ENCODE results near the gene TPRA1. TPM values are rescaled to one million over a fixed set of nuclear protein-coding genes. Genes with fewer than 3 reads are reported as not detected.

Gene TPRA1
- total RNA-seq, 4 donors from 2014 or later = 36.2 to 47.5 (median 43.2) TPM

GRCh38 chr3:127550468-127551157 lies 39.9 kb downstream of the TPRA1 start:
- Histone ChIP-seq H3K27ac (no peak overlapping the region), H3K36me3 (no peaks in the 10 kb centered on the region), H3K9me3 (no peaks in the 10 kb centered on the region), H3K4me1 (peaks cover 4 to 6% of the 10 kb centered on the region in 2 donors), H3K27me3 (no peaks in the 10 kb centered on the region), H3K4me3 (replicated peaks in 1 of 3) (no peak overlapping the region)
- WGBS, 2 donors = 78% methylated on average over 8 to 9 of the region's 9 CpGs
- DNase-seq = no peak
- intact Hi-C loops (cut with DNase I) = no loop called here
- TF ChIP-seq POLR2A (IDR thresholded peaks at IDR 0.05) (no peak), CTCF (IDR thresholded peaks at IDR 0.05) (no peak)

GRCh38 chr3:127549826-127550467 lies 40.6 kb downstream of the TPRA1 start:
- Histone ChIP-seq H3K9me3 (no peaks in the 10 kb centered on the region), H3K4me1 (peaks cover 4 to 6% of the 10 kb centered on the region in 2 donors), H3K4me3 (replicated peaks in 1 of 3) (no peak overlapping the region), H3K27ac (no peak overlapping the region), H3K36me3 (no peaks in the 10 kb centered on the region), H3K27me3 (no peaks in the 10 kb centered on the region)
- intact Hi-C loops (cut with DNase I) = loop anchor here (5.0 to 10.0 kb wide), 3 partner anchors 555 to 1028 kb away; partner anchors contain the start of gene CHST13
- DNase-seq = no peak
- WGBS, 2 donors = 77 to 80% methylated on average over 9 of the region's 9 CpGs
- TF ChIP-seq POLR2A (IDR thresholded peaks at IDR 0.05) (no peak), CTCF (IDR thresholded peaks at IDR 0.05) (no peak)

- peak; percentile 77 to 78 for DNase-seq
- WGBS, 2 donors = 15 to 20% methylated on average over 11 to 13 of the region's 42 CpGs
- intact Hi-C loops (cut with DNase I) = loop anchor here (5.0 to 10.0 kb wide), 3 partner anchors 553 to 1026 kb away; partner anchors contain the start of gene CHST13
Measured at GRCh38 chr3:127547761-127548605, 42.5 kb downstream of the TPRA1 start.

GRCh38 chr3:127546970-127547733 lies 43.4 kb downstream of the TPRA1 start:
- peaks cover 10 to 20% of the 10 kb centered on the region in 2 donors for H3K4me1 ChIP-seq
- no peak for DNase-seq
- H3K27me3 ChIP-seq = no peaks in the 10 kb centered on the region
- peak overlapping the region in 1 of 3 donors; percentile 4 for H3K27ac ChIP-seq
- intact Hi-C loops (cut with DNase I) = loop anchor here (5.0 to 10.0 kb wide), 3 partner anchors 552 to 1025 kb away; partner anchors contain the start of gene CHST13
- WGBS, 2 donors = 25 to 32% methylated on average over 24 of the region's 24 CpGs
- H3K4me3 ChIP-seq (replicated peaks in 1 of 3) = peak overlapping the region in 1 of 3 donors; percentile 36
- H3K36me3 ChIP-seq = no peaks in the 10 kb centered on the region
- no peaks in the 10 kb centered on the region for H3K9me3 ChIP-seq
- no peak for TF ChIP-seq CTCF (IDR thresholded peaks at IDR 0.05)
- no peak for TF ChIP-seq POLR2A (IDR thresholded peaks at IDR 0.05)

More at GRCh38 chr3:127547761-127548605, 42.5 kb downstream of the TPRA1 start:
- peak; percentile 48 to 89 (median 68) for TF ChIP-seq CTCF (IDR thresholded peaks at IDR 0.05)
- no peak for TF ChIP-seq POLR2A (IDR thresholded peaks at IDR 0.05)
- Histone ChIP-seq H3K36me3 (no peaks in the 10 kb centered on the region), H3K4me3 (replicated peaks in 1 of 3) (peak overlapping the region; percentile 33 to 64 (median 36)), H3K9me3 (no peaks in the 10 kb centered on the region), H3K27me3 (no peaks in the 10 kb centered on the region), H3K4me1 (peaks cover 6 to 12% of the 10 kb centered on the region in 2 donors), H3K27ac (peak overlapping the region in 1 of 3 donors; percentile 4)

All from thyroid gland (tissue), 4 donors.